Activated CD4-positive, alpha-beta T cell treated with anti-CD3 and anti-CD28 coated beads, Interleukin-2, amount 10 ng/mL, durations not matched to agents 7 days and 5 days (primary cell): ENCODE results near the gene ABCC1. TPM values are rescaled to one million over a fixed set of nuclear protein-coding genes. Genes with fewer than 3 reads are reported as not detected.
A peak's percentile ranks its signal among the peaks of the same experiment; 100 is the strongest.
"Not testable (repeated sequence)": the region's sequence is repeated elsewhere in the genome, so short reads cannot be mapped to it uniquely, and the experiment has no call there.

Experiments used
- CTCF ChIA-PET: fragments of 350-600 bp; sonication (Branson Sonifier 250); formaldehyde crosslinking; loops from one replicate; lab custom pipeline; 2021; ENCODE audit warnings: antibody characterized with exemption; lab: Charles Lee
- POLR2A ChIA-PET: fragments of 350-600 bp; sonication (Branson Sonifier 250); formaldehyde crosslinking; loops from one replicate; lab custom pipeline; 2021; ENCODE audit warnings: antibody characterized with exemption; lab: Charles Lee
- DNase-seq: peaks from one replicate; pipeline ENCODE4 v3.0.0-alpha.2; 2020
- H3K27ac Mint-ChIP-seq: one replicate; pipeline ENCODE4 v1.8.0; 2021; ENCODE audit warnings: mild to moderate bottlenecking, moderate library complexity, mixed read lengths
- H3K27me3 Mint-ChIP-seq: one replicate; pipeline ENCODE4 v1.8.0; 2021; ENCODE audit warnings: mixed read lengths
- H3K36me3 Mint-ChIP-seq: one replicate; pipeline ENCODE4 v1.8.0; 2021; ENCODE audit warnings: low read depth, mixed read lengths
- H3K4me1 Mint-ChIP-seq: one replicate; pipeline ENCODE4 v1.8.0; 2021; ENCODE audit warnings: mixed read lengths
- H3K4me3 Mint-ChIP-seq: one replicate; pipeline ENCODE4 v1.8.0; 2021; ENCODE audit warnings: mild to moderate bottlenecking, moderate library complexity, mixed read lengths
- H3K9me3 Mint-ChIP-seq: one replicate; pipeline ENCODE4 v1.8.0; 2021; ENCODE audit warnings: mixed read lengths
- total RNA-seq, 2 experiments: library from RNA; stranded (reverse); gene quantifications; one replicate each; pipeline ENCODE4 v1.2.3, GENCODE V29; 2021

The ABCC1 gene
- total RNA-seq, 2 experiments from 2014 or later, result 51.7 to 55.2 TPM

DNA sequence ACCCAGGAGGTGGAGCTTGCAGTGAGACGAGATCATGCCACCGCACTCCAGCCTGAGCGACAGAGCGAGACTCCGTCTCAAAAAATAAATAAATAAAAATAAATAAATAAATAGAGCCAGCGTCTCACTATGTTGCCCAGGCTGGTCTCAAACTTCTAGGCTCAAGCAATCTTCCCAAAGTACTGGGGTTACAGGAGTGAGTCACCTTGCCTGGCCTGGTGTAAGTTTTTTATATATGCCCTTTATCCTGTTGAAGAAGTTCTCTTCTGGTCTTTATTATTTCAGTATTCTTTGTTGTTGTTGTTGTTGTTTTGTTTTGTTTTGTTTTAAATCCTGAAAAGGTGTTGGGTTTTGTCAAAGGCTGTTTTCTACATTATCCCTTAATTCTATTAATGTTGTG lies 30.1 kb upstream of the ABCC1 start:
- no peaks in the 10 kb centered on the region for H3K36me3 Mint-ChIP-seq
- CTCF ChIA-PET, result no interaction called here
- POLR2A ChIA-PET, result no interaction called here
- no peak overlapping the region for H3K27ac Mint-ChIP-seq
- peaks cover 4% of the 10 kb centered on the region for H3K27me3 Mint-ChIP-seq
- H3K4me1 Mint-ChIP-seq, result no peaks in the 10 kb centered on the region
- peaks cover 6% of the 10 kb centered on the region for H3K9me3 Mint-ChIP-seq
- DNase-seq, result no peak
- H3K4me3 Mint-ChIP-seq, result no peak overlapping the region

DNA sequence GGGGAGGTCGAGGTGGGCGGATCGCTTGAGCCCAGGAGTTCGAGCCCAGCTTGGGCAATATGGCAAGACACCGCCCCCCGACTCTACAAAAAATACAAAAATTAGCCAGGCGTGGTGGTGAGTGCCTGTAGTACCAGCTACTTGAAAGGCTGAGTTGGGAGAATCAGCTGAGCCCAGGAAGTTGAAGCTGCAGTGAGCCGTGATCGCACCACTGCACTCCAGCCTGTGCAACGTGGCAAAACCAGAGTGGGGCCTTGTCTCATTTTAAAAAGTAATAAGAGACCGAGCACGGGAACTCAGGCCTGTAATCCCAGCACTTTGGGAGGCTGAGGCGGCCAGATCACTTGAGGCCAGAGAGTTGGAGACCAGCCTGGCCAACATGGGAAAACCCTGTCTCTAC lies 24.4 kb upstream of the ABCC1 start:
- Mint-ChIP-seq H3K9me3 (no peaks in the 10 kb centered on the region), H3K27me3 (peaks cover 4% of the 10 kb centered on the region), H3K4me3 (no peak overlapping the region), H3K4me1 (no peaks in the 10 kb centered on the region), H3K27ac (no peak overlapping the region), H3K36me3 (no peaks in the 10 kb centered on the region)
- ChIA-PET POLR2A (no interaction called here), CTCF (no interaction called here)
- DNase-seq, result no peak

DNA sequence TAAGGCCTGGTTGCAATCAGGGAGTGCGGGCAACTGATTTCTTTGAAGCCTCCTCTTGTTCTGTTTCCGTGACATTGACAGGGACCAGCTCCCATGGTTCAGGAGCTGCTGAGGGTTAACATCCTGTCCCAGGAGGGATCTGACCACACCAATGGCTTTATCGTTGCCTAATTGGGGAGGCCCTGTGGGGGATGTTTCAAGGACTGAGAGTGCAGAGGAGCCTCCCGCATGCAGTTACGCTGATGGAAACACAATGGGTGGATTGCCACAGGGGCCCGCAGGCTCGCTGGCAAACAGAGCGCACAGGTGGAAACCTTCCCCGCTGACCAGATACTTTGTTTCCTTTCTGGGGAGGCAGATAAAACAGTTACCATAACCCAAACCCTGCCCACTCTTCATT lies 23.8 kb upstream of the ABCC1 start:
- H3K4me3 Mint-ChIP-seq, result no peak overlapping the region
- no peaks in the 10 kb centered on the region for H3K9me3 Mint-ChIP-seq
- H3K27ac Mint-ChIP-seq, result no peak overlapping the region
- H3K36me3 Mint-ChIP-seq, result no peaks in the 10 kb centered on the region
- no peaks in the 10 kb centered on the region for H3K4me1 Mint-ChIP-seq
- ChIA-PET POLR2A (no interaction called here), CTCF (interaction anchor here (1.1 kb wide), 1 partner anchor 25 kb away, joined by 3 read pairs; no protein-coding TSS in a partner anchor)
- no peak for DNase-seq
- H3K27me3 Mint-ChIP-seq, result no peaks in the 10 kb centered on the region

DNA sequence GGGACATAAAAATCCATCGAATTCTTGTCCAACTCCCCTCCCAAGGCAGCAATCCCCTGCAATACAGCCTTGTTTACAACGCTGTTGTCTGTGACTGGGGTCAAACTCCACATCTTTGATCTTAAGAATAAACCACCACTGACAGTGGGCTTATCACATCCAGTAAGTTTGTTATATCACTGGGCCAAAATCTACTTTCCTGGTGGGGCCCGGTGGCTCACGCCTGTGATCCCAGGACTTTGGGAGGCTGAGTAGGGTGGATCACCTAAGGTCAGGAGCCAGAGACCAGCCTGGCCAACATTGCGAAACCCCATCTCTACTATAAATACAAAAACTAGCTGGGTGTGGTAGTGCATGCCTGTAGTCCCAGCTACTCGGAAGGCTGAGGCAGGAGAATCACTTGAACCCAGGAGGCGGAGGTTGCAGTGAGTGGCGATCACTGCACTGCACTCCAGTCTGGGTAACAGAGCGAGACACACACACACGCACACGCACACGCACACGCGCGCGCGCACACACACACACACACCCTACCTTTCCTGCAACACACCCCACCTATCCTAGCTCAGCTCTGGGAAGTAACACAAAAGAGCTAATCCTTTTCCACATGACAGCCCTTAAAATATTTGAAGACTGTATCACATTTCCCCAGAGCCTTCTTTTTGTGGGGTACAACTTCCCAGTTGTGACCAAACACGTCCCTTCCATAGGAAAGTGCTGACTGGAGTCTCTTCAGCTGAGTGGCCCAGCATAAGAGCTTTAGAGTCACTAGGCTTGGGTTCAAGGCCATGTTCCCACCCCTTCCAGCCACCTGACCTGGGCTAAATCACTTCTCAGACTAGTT lies 20.9 kb upstream of the ABCC1 start:
- H3K4me3 Mint-ChIP-seq, result no peak overlapping the region
- ChIA-PET CTCF (interaction anchor here (0.6 to 1.2 kb wide), 2 partner anchors 29 to 34 kb away, joined by 3 read pairs; no protein-coding TSS in a partner anchor), POLR2A (no interaction called here)
- H3K36me3 Mint-ChIP-seq, result no peaks in the 10 kb centered on the region
- H3K9me3 Mint-ChIP-seq, result no peaks in the 10 kb centered on the region
- no peak overlapping the region for H3K27ac Mint-ChIP-seq
- H3K4me1 Mint-ChIP-seq, result no peaks in the 10 kb centered on the region
- H3K27me3 Mint-ChIP-seq, result no peaks in the 10 kb centered on the region
- DNase-seq, result no peak

DNA sequence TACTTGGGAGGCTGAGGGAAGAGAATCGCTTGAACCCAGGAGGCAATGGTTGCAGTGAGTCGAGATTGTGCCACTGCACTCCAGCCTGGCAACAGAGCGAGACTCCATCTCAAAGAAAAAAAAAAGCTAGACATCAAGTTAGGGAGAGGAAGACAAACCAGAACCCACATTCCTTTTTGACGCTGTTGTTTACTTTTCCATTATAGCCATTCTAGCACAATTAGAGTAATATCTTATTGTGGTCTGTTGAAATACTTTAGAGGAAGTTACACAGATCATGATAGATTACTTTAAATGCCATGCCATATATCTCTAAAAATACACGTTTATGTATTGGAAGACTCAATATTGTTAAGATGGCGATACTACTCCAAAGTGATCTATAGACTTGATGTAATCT lies 16.5 kb upstream of the ABCC1 start:
- Mint-ChIP-seq H3K4me1 (no peaks in the 10 kb centered on the region), H3K27me3 (no peaks in the 10 kb centered on the region), H3K27ac (no peak overlapping the region), H3K36me3 (no peaks in the 10 kb centered on the region), H3K4me3 (no peak overlapping the region), H3K9me3 (no peaks in the 10 kb centered on the region)
- no peak for DNase-seq
- CTCF ChIA-PET, result no interaction called here
- POLR2A ChIA-PET, result no interaction called here

DNA sequence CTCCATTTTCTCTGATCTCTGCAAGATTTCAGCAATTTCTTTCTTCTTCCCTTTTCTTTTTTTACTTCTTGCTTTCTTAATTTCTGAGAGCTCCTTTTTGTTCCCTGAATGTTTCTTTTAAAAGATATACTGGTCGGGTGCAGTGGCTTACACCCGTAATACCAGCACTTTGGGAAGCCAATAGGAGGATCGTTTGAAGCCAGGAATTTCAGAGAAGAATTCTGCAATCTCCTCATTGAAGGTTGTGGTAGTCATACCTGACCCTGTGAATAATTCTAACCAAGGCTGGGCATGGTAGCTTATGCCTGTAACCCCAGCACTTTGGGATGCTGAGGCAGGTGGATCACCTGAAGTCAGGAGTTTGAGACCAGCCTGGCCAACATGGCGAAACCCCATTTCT lies 15.6 kb upstream of the ABCC1 start:
- Mint-ChIP-seq H3K36me3 (no peaks in the 10 kb centered on the region), H3K27me3 (no peaks in the 10 kb centered on the region), H3K4me3 (no peak overlapping the region), H3K4me1 (no peaks in the 10 kb centered on the region), H3K9me3 (no peaks in the 10 kb centered on the region), H3K27ac (no peak overlapping the region)
- CTCF ChIA-PET, result interaction anchor here (0.8 kb wide), 1 partner anchor 17 kb away, joined by 3 read pairs; no protein-coding TSS in a partner anchor
- no peak for DNase-seq
- POLR2A ChIA-PET, result no interaction called here

DNA sequence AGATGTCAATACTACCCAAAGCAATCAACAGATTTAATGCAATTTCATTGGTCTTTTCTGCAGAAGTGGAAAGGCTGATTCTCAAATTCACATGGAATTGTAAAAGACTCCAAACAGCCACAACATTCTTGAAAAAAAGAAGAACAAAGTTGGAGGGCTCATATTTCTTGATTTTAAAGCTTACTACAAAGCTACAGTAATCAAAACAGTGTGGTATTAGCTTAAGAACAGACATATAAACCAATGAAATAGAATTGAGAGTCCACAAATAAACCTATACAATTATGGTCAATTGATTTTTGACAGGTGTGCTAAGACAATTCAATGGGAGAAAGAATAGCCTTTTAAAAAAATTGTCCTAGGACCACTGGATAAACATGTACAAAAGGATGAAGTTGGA lies 14.4 kb upstream of the ABCC1 start:
- Mint-ChIP-seq H3K27ac (no peak overlapping the region), H3K36me3 (no peaks in the 10 kb centered on the region), H3K4me3 (no peak overlapping the region), H3K9me3 (no peaks in the 10 kb centered on the region), H3K4me1 (peaks cover 5% of the 10 kb centered on the region), H3K27me3 (no peaks in the 10 kb centered on the region)
- DNase-seq, result no peak
- ChIA-PET POLR2A (no interaction called here), CTCF (no interaction called here)

DNA sequence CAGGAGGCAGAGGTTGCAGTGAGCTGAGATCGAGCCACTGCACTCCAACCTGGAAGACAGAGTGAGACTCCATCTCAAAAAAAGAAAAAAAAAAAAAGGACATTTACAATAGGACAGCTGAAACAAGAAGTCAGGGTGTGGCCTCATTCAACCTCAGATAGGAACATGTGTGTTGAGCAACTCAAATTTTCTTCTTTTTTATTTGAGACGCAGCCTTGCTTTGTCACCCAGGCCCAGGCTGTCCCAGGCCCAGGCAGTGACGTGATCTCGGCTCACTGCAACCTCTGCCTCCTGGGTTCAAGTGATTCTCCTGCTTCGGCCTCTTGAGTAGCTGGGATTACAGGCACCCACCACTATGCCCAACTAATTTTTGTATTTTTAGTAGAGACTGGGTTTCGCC lies 12.6 kb upstream of the ABCC1 start:
- H3K9me3 Mint-ChIP-seq, H3K36me3 Mint-ChIP-seq, H3K4me3 Mint-ChIP-seq, H3K27ac Mint-ChIP-seq, DNase-seq, H3K27me3 Mint-ChIP-seq, CTCF ChIA-PET, POLR2A ChIA-PET: not testable (repeated sequence)
- H3K4me1 Mint-ChIP-seq, result peaks cover 12% of the 10 kb centered on the region

DNA sequence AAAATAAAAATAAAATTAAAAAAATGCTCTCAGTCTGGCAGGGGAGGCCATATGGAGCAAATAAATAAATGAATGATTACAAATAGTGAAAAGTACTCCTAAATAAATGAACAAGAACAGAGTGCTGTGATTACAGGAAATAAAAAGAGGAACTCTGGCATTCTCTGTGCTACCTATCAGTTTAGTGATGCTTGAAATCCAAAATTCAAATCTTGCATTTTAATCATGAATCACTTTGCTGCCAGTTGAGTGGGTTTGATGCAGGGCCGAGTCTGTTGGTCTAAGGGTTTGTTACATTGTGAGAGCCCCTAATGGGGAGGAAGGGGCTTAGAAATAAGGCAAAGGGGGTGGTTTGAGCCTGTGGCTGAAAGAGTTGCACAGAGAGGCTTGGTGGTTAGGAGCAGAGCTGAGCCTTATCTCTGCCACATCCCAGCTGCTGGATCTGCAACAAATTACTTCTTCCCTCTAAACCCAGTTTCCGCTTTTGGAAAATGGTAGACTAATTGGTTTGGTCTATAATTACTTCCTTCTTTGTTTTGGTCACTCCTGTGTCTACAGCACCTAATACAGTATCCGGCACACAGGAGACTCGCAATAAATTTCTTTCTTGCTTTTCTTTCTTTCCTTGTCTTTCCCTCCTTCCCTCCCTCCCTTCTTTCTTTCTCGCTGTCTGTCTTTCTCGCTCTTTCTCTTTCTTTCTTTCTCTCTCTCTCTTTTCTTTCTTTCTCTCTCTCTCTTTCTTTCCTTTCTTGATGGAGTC lies 6.3 kb upstream of the ABCC1 start:
- Mint-ChIP-seq H3K27ac (no peak overlapping the region), H3K36me3 (no peaks in the 10 kb centered on the region), H3K27me3 (peaks cover 1% of the 10 kb centered on the region), H3K9me3 (no peaks in the 10 kb centered on the region), H3K4me1 (peaks cover 22% of the 10 kb centered on the region), H3K4me3 (no peak overlapping the region)
- no peak for DNase-seq
- CTCF ChIA-PET, result no interaction called here
- POLR2A ChIA-PET, result no interaction called here

DNA sequence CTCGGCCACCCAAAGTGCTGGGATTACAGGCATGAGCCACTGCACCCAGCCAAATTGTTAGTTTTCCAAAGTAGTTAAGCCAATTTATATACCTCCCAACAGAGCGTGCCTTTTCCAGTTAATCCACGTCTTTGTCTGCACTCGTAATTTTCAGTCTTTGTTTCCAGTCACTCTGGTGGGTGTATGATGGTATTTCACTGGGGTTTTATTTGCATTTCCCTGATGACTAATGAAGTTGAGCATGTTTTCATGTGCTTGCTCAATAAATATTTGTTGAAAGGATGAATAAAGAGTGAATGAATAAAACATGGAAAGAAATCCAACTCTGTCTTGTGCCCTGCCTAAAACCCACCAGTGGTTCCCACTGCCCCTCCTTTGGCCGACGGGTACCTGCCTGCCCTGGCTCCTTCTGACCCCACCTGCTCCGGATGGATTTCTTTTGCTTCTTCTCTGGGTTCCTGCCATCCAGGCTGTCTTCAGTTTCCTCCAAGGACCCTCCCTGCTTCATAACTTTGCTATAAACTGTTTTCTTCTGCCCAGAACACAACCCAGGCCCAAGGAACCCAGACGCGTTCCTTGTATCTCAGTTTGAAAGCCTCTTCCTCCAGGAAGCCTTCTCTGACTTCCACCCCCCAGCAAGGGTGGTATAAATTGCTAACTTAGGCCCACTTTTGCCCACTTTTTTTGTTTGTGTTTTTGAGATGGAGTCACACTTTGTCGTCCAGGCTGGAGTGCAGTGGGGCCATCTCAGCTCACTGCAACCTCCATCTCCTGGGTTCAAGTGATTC lies 3.0 kb upstream of the ABCC1 start:
- Mint-ChIP-seq H3K27me3 (peaks cover 1% of the 10 kb centered on the region), H3K36me3 (peaks cover 5% of the 10 kb centered on the region), H3K9me3 (no peaks in the 10 kb centered on the region), H3K27ac (no peak overlapping the region), H3K4me3 (no peak overlapping the region), H3K4me1 (peaks cover 26% of the 10 kb centered on the region)
- ChIA-PET CTCF (no interaction called here), POLR2A (no interaction called here)
- DNase-seq, result no peak

GRCh38 chr16:15947983-15948509 lies 1.4 kb upstream of the ABCC1 start:
- H3K4me3 Mint-ChIP-seq, result no peak overlapping the region
- POLR2A ChIA-PET, result no interaction called here
- H3K27me3 Mint-ChIP-seq, result no peaks in the 10 kb centered on the region
- CTCF ChIA-PET, result interaction anchor here (1.7 kb wide), 1 partner anchor 8 kb away, joined by 5 read pairs; no protein-coding TSS in a partner anchor
- H3K36me3 Mint-ChIP-seq, result peaks cover 12% of the 10 kb centered on the region
- no peak for DNase-seq
- H3K4me1 Mint-ChIP-seq, result peaks cover 34% of the 10 kb centered on the region
- no peaks in the 10 kb centered on the region for H3K9me3 Mint-ChIP-seq
- H3K27ac Mint-ChIP-seq, result no peak overlapping the region

DNA sequence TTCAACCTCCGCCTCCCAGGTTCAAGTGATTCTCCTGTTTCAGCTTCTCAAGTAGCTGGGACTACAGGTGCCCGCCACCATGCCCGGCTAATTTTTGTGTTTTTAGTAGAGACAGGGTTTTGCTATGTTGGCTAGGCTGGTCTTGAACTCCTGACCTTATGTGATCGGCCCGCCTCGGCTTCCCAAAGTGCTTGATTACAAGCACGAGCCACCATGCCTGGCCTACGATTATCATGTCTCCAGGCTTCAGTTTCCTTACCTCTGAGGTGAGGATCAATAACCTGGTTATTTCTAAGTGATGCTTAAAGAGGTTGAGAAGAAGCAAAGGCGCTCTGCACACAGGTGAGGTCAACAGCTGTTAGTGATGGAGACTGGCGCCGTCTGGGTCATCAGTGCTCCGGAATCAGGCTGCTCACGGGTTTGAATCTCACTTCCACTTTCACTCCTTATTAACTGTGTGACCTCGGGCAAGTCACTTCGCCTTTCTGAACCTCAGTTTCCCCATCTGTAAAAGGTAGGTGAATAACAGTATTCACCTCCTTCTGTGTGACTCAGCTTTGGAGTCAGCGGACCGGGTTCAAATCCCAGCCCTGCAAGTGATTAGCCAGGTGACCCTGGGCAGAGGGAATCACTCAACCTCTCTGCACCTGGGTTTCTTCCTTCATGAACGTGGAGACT lies 745 bp upstream of the ABCC1 start:
- peaks cover 16% of the 10 kb centered on the region for H3K36me3 Mint-ChIP-seq
- ChIA-PET CTCF (interaction anchor here (0.7 to 1.7 kb wide), 2 partner anchors 8 to 11 kb away, joined by 3 to 5 read pairs; no protein-coding TSS in a partner anchor), POLR2A (no interaction called here)
- no peaks in the 10 kb centered on the region for H3K9me3 Mint-ChIP-seq
- H3K4me1 Mint-ChIP-seq, result peaks cover 36% of the 10 kb centered on the region
- H3K27ac Mint-ChIP-seq, result peak overlapping the region; percentile 91
- peak overlapping the region; percentile 78 for H3K4me3 Mint-ChIP-seq
- H3K27me3 Mint-ChIP-seq, result no peaks in the 10 kb centered on the region
- DNase-seq, result peak; percentile 20
